ENCODE results near the gene CST6.
"Not testable (repeated sequence)": the region's sequence is repeated elsewhere in the genome, so short reads cannot be mapped to it uniquely, and the experiment has no call there.

Gene CST6

GRCh38 chr11:66008095-66008467 is 3.7 kb upstream of the CST6 start:
- Histone ChIP-seq H3K9me3 (ENCODE audit: control insufficient read depth, low read length) (no peaks in the 10 kb centered on the region), H3K36me3 (ENCODE audit: control insufficient read depth, insufficient read depth, low read length) (peaks cover 27% of the 10 kb centered on the region), H3K27ac (ENCODE audit: low read depth, low read length, severe bottlenecking) (no peak overlapping the region), H3K4me1 (ENCODE audit: control insufficient read depth, insufficient read depth, low read length, poor library complexity, severe bottlenecking) (peaks cover 13% of the 10 kb centered on the region), H3K4me3 (ENCODE audit: extremely low read depth, insufficient read depth, low read length, poor library complexity, severe bottlenecking) (no peak overlapping the region)
- 80% methylated on average over 1 of the region's 2 CpGs; no CpG with 5 or more reads in 1 of the 2 experiments for WGBS, 2 experiments (ENCODE audit: insufficient coverage in 2 of 2)

- Histone ChIP-seq H3K4me1 (ENCODE audit: control insufficient read depth, insufficient read depth, low read length, poor library complexity, severe bottlenecking) (peaks cover 18% of the 10 kb centered on the region), H3K9me3 (ENCODE audit: control insufficient read depth, low read length) (no peaks in the 10 kb centered on the region), H3K4me3 (ENCODE audit: extremely low read depth, insufficient read depth, low read length, poor library complexity, severe bottlenecking) (no peak overlapping the region), H3K36me3 (ENCODE audit: control insufficient read depth, insufficient read depth, low read length) (peaks cover 25% of the 10 kb centered on the region), H3K27ac (ENCODE audit: low read depth, low read length, severe bottlenecking) (no peak overlapping the region)
- WGBS, 2 experiments (ENCODE audit: insufficient coverage in 2 of 2): 52 to 76% methylated on average over 2 to 9 of the region's 10 CpGs
Measured at GRCh38 chr11:66008468-66009101, 3.2 kb upstream of the CST6 start.

GRCh38 chr11:66010036-66010435 is 1.8 kb upstream of the CST6 start:
- H3K4me3 ChIP-seq (ENCODE audit: extremely low read depth, insufficient read depth, low read length, poor library complexity, severe bottlenecking); H3K9me3 ChIP-seq (ENCODE audit: control insufficient read depth, low read length); H3K27ac ChIP-seq (ENCODE audit: low read depth, low read length, severe bottlenecking): not testable (repeated sequence)
- 71 to 75% methylated on average over 3 to 4 of the region's 4 CpGs for WGBS, 2 experiments (ENCODE audit: insufficient coverage in 2 of 2)
- Histone ChIP-seq H3K36me3 (ENCODE audit: control insufficient read depth, insufficient read depth, low read length) (peaks cover 11% of the 10 kb centered on the region), H3K4me1 (ENCODE audit: control insufficient read depth, insufficient read depth, low read length, poor library complexity, severe bottlenecking) (peaks cover 23% of the 10 kb centered on the region)

GRCh38 chr11:66011239-66011784 is 496 bp upstream of the CST6 start:
- Histone ChIP-seq H3K9me3 (ENCODE audit: control insufficient read depth, low read length) (no peaks in the 10 kb centered on the region), H3K4me1 (ENCODE audit: control insufficient read depth, insufficient read depth, low read length, poor library complexity, severe bottlenecking) (peaks cover 33% of the 10 kb centered on the region), H3K4me3 (ENCODE audit: extremely low read depth, insufficient read depth, low read length, poor library complexity, severe bottlenecking) (no peak overlapping the region), H3K36me3 (ENCODE audit: control insufficient read depth, insufficient read depth, low read length) (peaks cover 4% of the 10 kb centered on the region), H3K27ac (ENCODE audit: low read depth, low read length, severe bottlenecking) (no peak overlapping the region)
- WGBS, 2 experiments (ENCODE audit: insufficient coverage in 2 of 2): 87 to 90% methylated on average over 8 to 14 of the region's 14 CpGs

GRCh38 chr11:66012371-66012945 is 650 bp downstream of the CST6 start:
- Histone ChIP-seq H3K4me1 (ENCODE audit: control insufficient read depth, insufficient read depth, low read length, poor library complexity, severe bottlenecking) (peaks cover 27% of the 10 kb centered on the region), H3K9me3 (ENCODE audit: control insufficient read depth, low read length) (no peaks in the 10 kb centered on the region), H3K27ac (ENCODE audit: low read depth, low read length, severe bottlenecking) (no peak overlapping the region), H3K4me3 (ENCODE audit: extremely low read depth, insufficient read depth, low read length, poor library complexity, severe bottlenecking) (no peak overlapping the region), H3K36me3 (ENCODE audit: control insufficient read depth, insufficient read depth, low read length) (no peaks in the 10 kb centered on the region)
- WGBS, 2 experiments (ENCODE audit: insufficient coverage in 2 of 2): 77 to 86% methylated on average over 7 to 10 of the region's 12 CpGs

GRCh38 chr11:66012946-66013761 is 1.3 kb downstream of the CST6 start:
- Histone ChIP-seq H3K4me1 (ENCODE audit: control insufficient read depth, insufficient read depth, low read length, poor library complexity, severe bottlenecking) (peaks cover 27% of the 10 kb centered on the region), H3K27ac (ENCODE audit: low read depth, low read length, severe bottlenecking) (no peak overlapping the region), H3K9me3 (ENCODE audit: control insufficient read depth, low read length) (no peaks in the 10 kb centered on the region), H3K4me3 (ENCODE audit: extremely low read depth, insufficient read depth, low read length, poor library complexity, severe bottlenecking) (no peak overlapping the region), H3K36me3 (ENCODE audit: control insufficient read depth, insufficient read depth, low read length) (no peaks in the 10 kb centered on the region)
- WGBS, 2 experiments (ENCODE audit: insufficient coverage in 2 of 2): 82 to 84% methylated on average over 10 to 11 of the region's 12 CpGs

GRCh38 chr11:66013762-66014100 is 1.9 kb downstream of the CST6 start:
- Histone ChIP-seq H3K4me3 (ENCODE audit: extremely low read depth, insufficient read depth, low read length, poor library complexity, severe bottlenecking) (no peak overlapping the region), H3K4me1 (ENCODE audit: control insufficient read depth, insufficient read depth, low read length, poor library complexity, severe bottlenecking) (peaks cover 27% of the 10 kb centered on the region), H3K27ac (ENCODE audit: low read depth, low read length, severe bottlenecking) (no peak overlapping the region), H3K9me3 (ENCODE audit: control insufficient read depth, low read length) (no peaks in the 10 kb centered on the region), H3K36me3 (ENCODE audit: control insufficient read depth, insufficient read depth, low read length) (no peaks in the 10 kb centered on the region)
- WGBS, 2 experiments (ENCODE audit: insufficient coverage in 2 of 2): 79 to 80% methylated on average over 4 to 7 of the region's 7 CpGs

GRCh38 chr11:66014804-66015453 is 3.1 kb downstream of the CST6 start:
- 93 to 95% methylated on average over 2 to 5 of the region's 6 CpGs for WGBS, 2 experiments (ENCODE audit: insufficient coverage in 2 of 2)
- no peak overlapping the region for H3K4me3 ChIP-seq (ENCODE audit: extremely low read depth, insufficient read depth, low read length, poor library complexity, severe bottlenecking)
- H3K27ac ChIP-seq (ENCODE audit: low read depth, low read length, severe bottlenecking): peak overlapping the region; percentile 16
- H3K9me3 ChIP-seq (ENCODE audit: control insufficient read depth, low read length): no peaks in the 10 kb centered on the region
- H3K36me3 ChIP-seq (ENCODE audit: control insufficient read depth, insufficient read depth, low read length): no peaks in the 10 kb centered on the region
- peaks cover 25% of the 10 kb centered on the region for H3K4me1 ChIP-seq (ENCODE audit: control insufficient read depth, insufficient read depth, low read length, poor library complexity, severe bottlenecking)

- Histone ChIP-seq H3K27ac (ENCODE audit: low read depth, low read length, severe bottlenecking) (peak overlapping the region; percentile 16), H3K9me3 (ENCODE audit: control insufficient read depth, low read length) (no peaks in the 10 kb centered on the region), H3K36me3 (ENCODE audit: control insufficient read depth, insufficient read depth, low read length) (no peaks in the 10 kb centered on the region), H3K4me1 (ENCODE audit: control insufficient read depth, insufficient read depth, low read length, poor library complexity, severe bottlenecking) (peaks cover 25% of the 10 kb centered on the region), H3K4me3 (ENCODE audit: extremely low read depth, insufficient read depth, low read length, poor library complexity, severe bottlenecking) (no peak overlapping the region)
- 80 to 83% methylated on average over 6 of the region's 7 CpGs for WGBS, 2 experiments (ENCODE audit: insufficient coverage in 2 of 2)
Measured at GRCh38 chr11:66015454-66015881, 3.7 kb downstream of the CST6 start.

- H3K36me3 ChIP-seq (ENCODE audit: control insufficient read depth, insufficient read depth, low read length): no peaks in the 10 kb centered on the region
- WGBS, 2 experiments (ENCODE audit: insufficient coverage in 2 of 2): 89 to 92% methylated on average over 16 to 18 of the region's 18 CpGs
- H3K4me1 ChIP-seq (ENCODE audit: control insufficient read depth, insufficient read depth, low read length, poor library complexity, severe bottlenecking): peaks cover 32% of the 10 kb centered on the region
- H3K27ac ChIP-seq (ENCODE audit: low read depth, low read length, severe bottlenecking): no peak overlapping the region
- no peaks in the 10 kb centered on the region for H3K9me3 ChIP-seq (ENCODE audit: control insufficient read depth, low read length)
- H3K4me3 ChIP-seq (ENCODE audit: extremely low read depth, insufficient read depth, low read length, poor library complexity, severe bottlenecking): no peak overlapping the region
Measured at GRCh38 chr11:66015936-66016792, 4.4 kb downstream of the CST6 start.
